Activated naive CD4-positive, alpha-beta T cell (primary cell): Measurements from ENCODE around the gene DSTN.

Experiments used
- DNase-seq, 4 experiments: peaks; one replicate each; lab custom pipeline; 2025; lab: John Stamatoyannopoulos, UW

DSTN gene

GRCh38 chr20:17580895-17581294 is 11.0 kb downstream of the DSTN start:
- DNase-seq: no peak

- DNase-seq: no peak
These were observed 13.3 kb downstream of the DSTN start for GRCh38 chr20:17583126-17583525.

- DNase-seq: no peak
These were observed 14.8 kb downstream of the DSTN start for GRCh38 chr20:17584689-17585088.

GRCh38 chr20:17586250-17586649 is 16.4 kb downstream of the DSTN start:
- DNase-seq: no peak

- DNase-seq: no peak
These were observed 17.3 kb downstream of the DSTN start for GRCh38 chr20:17587148-17587547.

- DNase-seq: no peak
These were observed 17.9 kb downstream of the DSTN start for GRCh38 chr20:17587824-17588223.

- no peak for DNase-seq
These were observed 19.4 kb downstream of the DSTN start for GRCh38 chr20:17589161-17589834.

GRCh38 chr20:17590245-17590644 is 20.4 kb downstream of the DSTN start:
- no peak for DNase-seq

GRCh38 chr20:17593902-17594301 is 24.0 kb downstream of the DSTN start:
- DNase-seq: no peak

- DNase-seq: no peak
These were observed 24.6 kb downstream of the DSTN start for GRCh38 chr20:17594443-17594842.

GRCh38 chr20:17595856-17596255 is 26.0 kb downstream of the DSTN start:
- no peak for DNase-seq

GRCh38 chr20:17598013-17598550 is 28.2 kb downstream of the DSTN start:
- no peak for DNase-seq

- DNase-seq: no peak
These were observed 32.1 kb downstream of the DSTN start for GRCh38 chr20:17601957-17602356.

- DNase-seq: no peak
These were observed 32.6 kb downstream of the DSTN start for GRCh38 chr20:17602493-17602892.

- DNase-seq: no peak
These were observed 35.3 kb downstream of the DSTN start for GRCh38 chr20:17605131-17605660.

- DNase-seq: no peak
These were observed 36.1 kb downstream of the DSTN start for GRCh38 chr20:17606001-17606400.

- no peak for DNase-seq
These were observed 39.0 kb downstream of the DSTN start for GRCh38 chr20:17608701-17609497.

- DNase-seq: no peak
These were observed 40.0 kb downstream of the DSTN start for GRCh38 chr20:17609811-17610377.

GRCh38 chr20:17610566-17611289 is 40.9 kb downstream of the DSTN start:
- peak in 2 of 4 experiments; percentile 46 to 56 for DNase-seq

- no peak for DNase-seq
These were observed 41.3 kb downstream of the DSTN start for GRCh38 chr20:17611290-17611539.

- no peak for DNase-seq
These were observed 41.8 kb downstream of the DSTN start for GRCh38 chr20:17611540-17612286.
